Glutamatergic neuron (in vitro differentiated cells): ENCODE results near the gene ID2. TPM values are rescaled to one million over a fixed set of nuclear protein-coding genes. Genes with fewer than 3 reads are reported as not detected.
A peak's percentile ranks its signal among the peaks of the same experiment; 100 is the strongest.

ENCODE experiments used
- DNase-seq: peaks from one replicate; pipeline ENCODE4 v3.0.0; 2022
- H3K27ac Mint-ChIP-seq: one replicate; pipeline ENCODE4 v1.8.0; 2020; ENCODE audit warnings: mild to moderate bottlenecking, mixed read lengths, inconsistent platforms; ENCODE audit not compliant: unreplicated experiment
- H3K27me3 Mint-ChIP-seq: one replicate; pipeline ENCODE4 v1.8.0; 2020; ENCODE audit warnings: mild to moderate bottlenecking, moderate library complexity, mixed read lengths, inconsistent platforms; ENCODE audit not compliant: unreplicated experiment
- H3K36me3 Mint-ChIP-seq: one replicate; pipeline ENCODE4 v1.8.0; 2020; ENCODE audit warnings: mild to moderate bottlenecking, mixed read lengths, inconsistent platforms; ENCODE audit not compliant: unreplicated experiment
- H3K4me1 Mint-ChIP-seq: one replicate; pipeline ENCODE4 v1.8.0; 2020; ENCODE audit warnings: mild to moderate bottlenecking, low read depth, mixed read lengths, inconsistent platforms; ENCODE audit not compliant: unreplicated experiment
- H3K4me3 Mint-ChIP-seq: one replicate; pipeline ENCODE4 v1.8.0; 2020; ENCODE audit warnings: mild to moderate bottlenecking, mixed read lengths, inconsistent platforms; ENCODE audit not compliant: unreplicated experiment
- H3K9me3 Mint-ChIP-seq: one replicate; pipeline ENCODE4 v1.8.0; 2020; ENCODE audit warnings: mild to moderate bottlenecking, moderate library complexity, mixed read lengths, inconsistent platforms; ENCODE audit not compliant: unreplicated experiment
- CTCF ChIP-seq: fragments of 200-600 bp; sonication (generic); IDR thresholded peaks from one replicate; pipeline ENCODE4 v1.5.0; 2021; ENCODE audit not compliant: partially characterized antibody, unreplicated experiment
- total RNA-seq: library from RNA; stranded (reverse); fragmentation: NEBNext Ultra II Directional; extraction: Animal tissue kit (Norgen Biotek cat#: 25700); gene quantifications from one replicate; pipeline ENCODE4 v1.2.1, GENCODE V29; 2021; ENCODE audit not compliant: unreplicated experiment

The ID2 gene
- total RNA-seq, 1 donor from 2014 or later = 13.2 TPM

GRCh38 chr2:8684540-8684877 lies 2.7 kb downstream of the ID2 start:
- Mint-ChIP-seq H3K27me3 (peaks cover 7% of the 10 kb centered on the region), H3K4me1 (peaks cover 14% of the 10 kb centered on the region), H3K9me3 (peaks cover 9% of the 10 kb centered on the region), H3K36me3 (no peaks in the 10 kb centered on the region), H3K4me3 (peak overlapping the region; percentile 96), H3K27ac (no peak overlapping the region)
- TF ChIP-seq CTCF = no peak
- no peak for DNase-seq

- DNase-seq = peak; percentile 58
- no peak for TF ChIP-seq CTCF
- Mint-ChIP-seq H3K9me3 (peaks cover 5% of the 10 kb centered on the region), H3K27ac (no peak overlapping the region), H3K4me3 (peak overlapping the region; percentile 96), H3K27me3 (peaks cover 7% of the 10 kb centered on the region), H3K36me3 (no peaks in the 10 kb centered on the region), H3K4me1 (peaks cover 11% of the 10 kb centered on the region)
Observed at GRCh38 chr2:8684878-8685696, 3.2 kb downstream of the ID2 start.

GRCh38 chr2:8685697-8686358 lies 4.0 kb downstream of the ID2 start:
- Mint-ChIP-seq H3K27me3 (peaks cover 7% of the 10 kb centered on the region), H3K4me1 (peaks cover 11% of the 10 kb centered on the region), H3K36me3 (no peaks in the 10 kb centered on the region), H3K4me3 (peak overlapping the region; percentile 52), H3K9me3 (peaks cover 5% of the 10 kb centered on the region), H3K27ac (no peak overlapping the region)
- peak; percentile 89 for DNase-seq
- TF ChIP-seq CTCF = peak; percentile 100

- Mint-ChIP-seq H3K27ac (no peak overlapping the region), H3K9me3 (no peaks in the 10 kb centered on the region), H3K4me1 (no peaks in the 10 kb centered on the region), H3K36me3 (no peaks in the 10 kb centered on the region), H3K4me3 (no peak overlapping the region), H3K27me3 (no peaks in the 10 kb centered on the region)
- DNase-seq = no peak
- TF ChIP-seq CTCF = no peak
Observed at GRCh38 chr2:8691859-8692437, 10.1 kb downstream of the ID2 start.

GRCh38 chr2:8692783-8693156 lies 10.9 kb downstream of the ID2 start:
- Mint-ChIP-seq H3K27me3 (no peaks in the 10 kb centered on the region), H3K9me3 (peaks cover 2% of the 10 kb centered on the region), H3K36me3 (no peaks in the 10 kb centered on the region), H3K4me1 (no peaks in the 10 kb centered on the region), H3K27ac (no peak overlapping the region), H3K4me3 (no peak overlapping the region)
- DNase-seq = no peak
- TF ChIP-seq CTCF = no peak
